Dermis microvascular lymphatic vessel endothelial cell (primary cell): ENCODE measurements around the gene TTLL6. TPM values are rescaled to one million over a fixed set of nuclear protein-coding genes. Genes with fewer than 3 reads are reported as not detected.
"Not testable (repeated sequence)": the region's sequence is repeated elsewhere in the genome, so short reads cannot be mapped to it uniquely, and the experiment has no call there.

Experiments
- DNase-seq, 2 donors: peaks; one replicate each; pipeline versions ENCODE4 v3.0.0 to v3.0.0-alpha.2; 2010; ENCODE audit warnings: low read depth in 2 of 2
- total RNA-seq: library from RNA; depleted of rRNA; stranded (reverse); fragments of >200 nt; gene quantifications from 2 replicates; pipeline ENCODE4 v1.2.1, GENCODE V29; 2014

Gene TTLL6
- total RNA-seq, 1 donor from 2014 or later: under 0.01 TPM

DNA sequence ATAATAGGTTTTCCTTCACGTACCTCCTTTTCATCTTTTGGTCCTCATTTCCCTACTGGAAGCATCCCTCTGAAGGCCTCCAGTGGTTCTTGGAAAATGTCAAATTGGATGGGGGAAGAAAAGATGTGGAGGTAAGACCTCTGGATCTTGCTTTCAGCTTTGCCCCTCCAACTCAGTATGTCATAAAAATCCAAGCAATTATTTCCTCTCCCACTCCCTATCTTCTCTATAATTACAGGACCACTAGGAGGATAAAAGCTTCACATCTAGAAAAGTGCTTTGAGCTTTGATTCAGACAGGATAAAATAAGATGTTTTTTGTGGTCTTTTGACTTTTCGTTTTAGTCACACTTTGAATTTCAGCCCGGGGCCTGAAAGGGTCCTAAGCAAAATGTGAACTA lies 1.7 kb downstream of the TTLL6 start:
- DNase-seq: no peak

DNA sequence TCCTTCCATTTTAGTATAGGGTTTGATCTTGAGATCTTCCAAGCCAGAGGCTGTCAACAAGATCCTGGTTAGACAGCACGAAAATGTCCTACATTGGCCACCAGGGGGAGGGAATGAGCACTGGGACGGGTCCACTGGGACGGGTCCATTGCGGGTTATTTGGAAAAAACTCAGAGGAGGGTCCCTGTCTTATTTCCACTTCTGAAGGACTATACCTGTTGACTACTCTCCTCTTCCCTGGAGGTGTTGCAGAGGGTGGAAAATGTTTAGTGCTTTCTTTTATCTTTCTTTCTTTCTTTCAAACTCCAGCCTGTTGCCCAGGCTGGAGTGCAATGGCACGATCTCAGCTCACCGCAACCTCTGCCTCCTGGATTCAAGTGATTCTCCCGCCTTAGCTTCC lies 2.5 kb downstream of the TTLL6 start:
- DNase-seq: peak; percentile 21 to 54

DNA sequence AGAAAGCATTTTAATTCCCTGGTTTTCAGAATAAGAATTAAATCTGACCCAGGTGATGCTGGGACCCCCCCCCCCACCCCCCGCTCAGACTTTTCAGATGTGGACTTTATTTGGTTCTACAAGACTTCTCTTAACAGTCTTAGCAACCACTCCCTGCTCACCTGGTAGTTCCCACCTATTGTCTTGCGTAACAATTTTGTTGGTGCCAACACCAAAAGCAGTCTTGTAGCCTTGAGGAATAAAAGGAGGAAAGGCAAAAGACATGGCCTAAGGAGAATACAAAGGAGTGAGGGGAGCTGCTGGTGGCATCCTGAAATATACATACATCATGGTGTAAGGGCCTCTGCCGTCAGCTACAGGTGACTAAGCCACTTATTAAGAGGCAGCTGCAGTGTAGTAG lies 5.0 kb downstream of the TTLL6 start:
- no peak for DNase-seq

DNA sequence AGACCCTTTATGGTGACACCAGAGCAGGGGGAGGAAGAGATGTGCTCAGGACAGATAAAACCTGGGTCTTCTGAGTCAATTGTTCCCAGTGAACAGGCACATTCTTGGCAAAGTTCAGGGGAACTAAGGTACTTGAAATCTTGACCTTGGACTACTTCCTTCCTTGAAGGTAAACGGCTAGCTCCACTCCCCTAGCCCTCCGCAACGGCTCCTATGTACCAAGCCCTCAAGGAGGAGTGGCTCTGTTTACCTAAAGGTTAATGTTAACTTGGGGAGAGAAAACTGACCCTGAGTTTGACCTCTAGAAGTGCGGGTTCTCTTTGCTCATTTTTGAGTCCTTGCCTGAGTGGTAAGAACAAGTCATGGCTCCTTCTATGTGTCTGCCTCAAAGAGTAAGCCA lies 7.8 kb downstream of the TTLL6 start:
- no peak for DNase-seq

DNA sequence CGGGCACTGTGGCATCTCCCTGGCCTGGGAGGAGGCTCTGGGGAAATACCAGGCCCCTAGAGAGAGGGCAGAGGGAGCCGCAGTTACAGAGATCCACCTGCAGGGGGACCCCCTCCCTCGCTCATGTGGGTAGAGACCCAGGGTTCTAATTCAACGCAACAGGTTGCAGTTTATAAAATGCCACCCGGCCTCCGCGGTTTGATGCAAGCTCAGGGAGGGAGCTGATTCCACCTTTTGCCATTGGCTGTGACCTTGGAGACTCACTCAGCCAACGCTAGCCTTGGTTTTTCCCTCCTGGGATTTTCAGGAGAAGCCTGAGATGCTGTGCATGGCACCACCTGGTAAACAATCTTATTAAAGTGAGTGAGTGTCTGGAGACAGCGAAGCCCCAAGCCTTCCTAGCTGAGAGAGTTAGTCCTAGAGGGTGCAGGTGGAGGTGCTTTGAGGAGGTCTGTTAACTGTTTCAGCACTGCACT lies 12.1 kb downstream of the TTLL6 start:
- peak in 1 of 2 donors; percentile 48 for DNase-seq

DNA sequence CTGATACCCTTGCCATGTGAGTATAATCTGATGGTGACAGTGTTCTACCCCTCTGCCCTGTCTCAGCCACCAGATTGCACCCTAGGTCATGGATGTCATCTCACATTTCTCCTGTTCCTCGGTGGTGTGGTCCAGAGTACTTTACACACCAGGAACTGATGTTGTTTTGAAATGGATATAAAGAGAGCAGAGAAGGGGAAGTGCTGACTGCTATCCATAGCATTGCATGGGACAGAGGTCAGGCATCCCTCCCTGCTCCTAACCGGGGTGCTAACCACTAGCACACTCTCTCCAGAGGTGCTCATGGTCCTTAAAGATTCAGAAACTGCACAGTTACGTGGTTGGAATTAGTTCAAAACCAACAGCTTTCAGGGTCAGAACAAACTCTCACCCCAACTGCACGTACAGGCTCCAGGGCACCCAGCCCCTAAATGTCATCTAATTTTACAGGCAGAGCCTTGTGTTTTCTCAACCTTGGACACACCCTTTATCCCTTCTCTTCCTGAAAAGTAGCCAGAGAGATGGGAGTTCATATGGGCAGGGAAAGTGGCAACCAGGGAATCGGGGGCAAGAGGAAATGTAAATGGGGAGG lies 16.3 kb downstream of the TTLL6 start:
- DNase-seq: no peak

DNA sequence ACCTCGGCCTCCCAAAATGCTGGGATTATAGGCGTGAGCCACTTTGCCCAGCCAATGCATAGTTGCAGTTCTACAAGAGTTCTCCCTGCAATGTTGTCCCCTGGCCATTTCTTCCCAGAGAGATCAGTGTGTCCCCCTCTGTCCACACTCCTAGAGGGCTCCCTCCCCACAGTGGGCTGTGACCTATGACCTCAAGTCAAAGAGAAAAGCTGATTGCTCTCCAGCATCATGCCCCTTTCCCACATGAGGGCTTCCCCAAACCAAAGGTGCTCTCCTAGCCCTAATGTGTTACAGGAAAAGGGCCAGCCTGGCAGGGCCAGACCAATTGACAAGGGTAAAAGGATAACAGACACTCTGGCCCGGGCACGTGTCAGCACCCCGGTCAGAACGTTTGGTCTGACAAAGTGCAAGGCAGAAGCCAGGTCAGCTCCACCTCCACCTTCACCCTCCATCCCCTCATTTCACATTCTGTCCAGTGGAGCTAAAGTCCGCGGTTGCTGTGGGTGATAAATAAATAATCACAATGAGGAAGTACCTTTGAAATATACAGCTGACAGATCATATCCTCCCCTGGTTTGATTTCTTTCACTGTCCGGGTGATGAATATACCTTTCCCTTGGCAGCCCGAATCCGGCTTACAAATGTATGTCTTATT lies 17.8 kb downstream of the TTLL6 start:
- DNase-seq: no peak

DNA sequence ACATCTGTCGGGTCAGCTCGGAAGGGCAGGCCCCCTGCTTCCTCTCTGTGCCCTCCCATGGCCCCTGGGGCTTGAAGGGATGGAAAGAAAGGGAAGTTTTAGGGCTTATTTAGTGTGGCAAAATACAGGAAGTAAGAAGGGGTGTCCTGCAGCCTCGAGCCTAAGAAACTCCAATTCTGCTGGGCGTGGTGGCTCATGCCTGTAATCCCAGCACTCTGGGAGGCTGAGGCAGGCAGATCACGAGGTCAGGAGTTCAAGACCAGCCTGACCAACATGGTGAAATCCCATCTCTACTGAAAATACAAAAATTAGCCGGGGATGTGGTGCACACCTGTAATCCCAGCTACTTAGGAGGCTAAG lies 20.9 kb downstream of the TTLL6 start:
- DNase-seq: not testable (repeated sequence)

DNA sequence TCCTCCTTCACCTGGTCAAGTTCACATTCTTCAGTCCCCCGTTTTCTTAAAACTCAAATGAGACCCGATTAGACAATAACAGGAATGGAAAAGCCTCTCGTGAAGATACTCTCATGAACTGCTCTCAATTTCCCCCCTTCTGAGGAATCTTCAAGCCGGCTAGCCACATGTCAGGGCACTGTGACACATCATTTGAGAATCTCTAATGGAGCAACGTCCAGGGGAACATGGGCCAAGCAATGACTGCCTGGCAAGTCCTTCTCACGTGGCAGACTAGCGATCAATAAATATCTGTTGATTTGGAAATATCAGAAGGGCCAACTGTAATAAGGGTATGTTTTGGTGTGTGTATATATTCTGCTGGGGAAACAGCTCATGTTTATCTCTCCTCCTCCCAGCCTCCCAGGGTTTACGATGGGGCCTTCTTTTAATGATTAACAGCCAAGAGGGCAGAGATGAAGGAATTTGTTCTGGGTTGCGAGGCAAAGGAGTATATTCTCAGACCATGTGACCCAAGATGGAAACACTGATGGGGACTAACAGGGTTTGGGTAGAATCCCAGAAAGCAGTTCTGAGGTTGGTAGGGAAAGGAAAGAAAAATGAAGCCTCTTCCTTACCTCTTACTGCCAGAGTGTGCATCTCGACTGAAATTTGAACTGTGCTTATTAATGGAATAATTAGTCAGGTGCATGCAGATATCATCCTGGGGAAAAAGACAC lies 21.4 kb downstream of the TTLL6 start:
- DNase-seq: no peak

DNA sequence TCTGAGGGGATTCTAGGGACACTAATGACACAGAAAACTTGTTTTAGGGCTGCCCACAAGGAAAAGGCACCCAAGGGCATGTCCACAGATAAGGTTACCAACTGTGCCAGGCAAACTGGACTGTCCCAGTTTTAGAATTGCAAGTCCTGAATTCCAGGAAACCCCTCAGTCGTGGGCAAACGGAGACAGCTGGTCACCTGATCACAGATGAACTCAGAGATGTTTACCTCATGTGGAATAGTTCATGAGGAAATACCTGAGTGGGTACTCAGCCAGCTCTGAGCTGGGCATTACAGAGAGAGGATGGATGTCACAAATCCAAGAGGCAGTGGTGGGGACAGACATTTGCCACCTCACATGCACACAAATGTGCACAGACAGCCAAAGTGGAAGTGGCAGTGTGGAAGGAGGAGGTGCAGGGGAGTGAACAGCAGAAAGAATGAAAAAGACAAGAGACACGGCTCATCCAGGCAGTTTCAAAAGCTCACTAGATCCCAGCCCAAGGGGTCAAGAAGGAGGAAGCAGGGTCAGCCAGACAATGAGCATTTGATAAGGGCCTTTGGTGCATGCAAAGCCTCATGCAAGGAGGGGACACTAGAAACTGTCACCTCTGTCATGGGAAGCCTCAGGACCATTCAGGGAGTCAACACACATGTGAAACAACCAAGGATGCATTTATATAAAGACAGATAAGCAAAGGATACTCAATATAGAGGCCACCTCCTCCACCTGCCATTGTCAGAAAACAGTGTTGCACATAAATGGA lies 24.8 kb downstream of the TTLL6 start:
- no peak for DNase-seq

DNA sequence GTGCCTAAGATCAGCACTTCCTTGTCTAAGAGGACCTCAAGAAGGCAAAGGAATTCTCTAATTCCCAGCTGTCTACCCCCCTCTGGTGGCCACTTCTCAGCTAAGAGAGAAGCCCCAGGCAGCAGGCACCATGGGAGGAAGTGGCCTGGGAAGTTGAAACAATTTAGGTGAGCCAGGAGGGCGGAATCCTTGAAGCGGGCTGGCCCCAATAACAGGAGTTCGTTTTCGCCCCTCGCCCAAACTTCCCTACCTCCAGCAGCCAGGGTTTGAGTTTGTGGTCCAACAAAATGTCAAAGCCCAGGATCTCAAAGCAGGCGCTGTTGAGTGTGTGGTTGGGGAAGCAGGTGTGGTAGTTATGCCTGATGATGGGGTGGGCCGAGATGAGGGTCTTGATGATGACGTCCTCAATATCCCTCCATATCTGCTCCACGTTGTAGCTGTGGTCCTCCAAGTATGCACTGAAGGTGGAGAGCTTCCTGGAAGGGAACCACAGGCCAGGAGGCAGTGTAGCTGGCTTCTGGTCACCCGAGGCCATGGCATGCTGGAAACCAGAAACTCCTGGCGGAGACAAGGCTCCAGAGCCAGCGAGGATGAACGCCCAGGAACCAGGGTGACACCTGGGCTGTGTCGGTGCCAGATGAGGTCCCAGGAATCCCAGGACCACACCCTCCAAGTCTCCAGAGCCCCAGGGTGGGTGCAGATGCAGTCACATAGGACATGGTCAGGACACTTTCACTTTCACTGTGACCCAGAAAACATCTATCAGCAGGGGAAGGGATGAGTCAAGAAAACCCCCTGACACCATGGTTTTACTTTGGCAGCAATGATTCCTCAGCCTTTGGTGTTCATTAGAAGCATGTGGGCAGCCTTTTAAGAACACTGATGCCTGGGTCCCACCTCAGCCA lies 25.6 kb downstream of the TTLL6 start:
- peak; percentile 30 to 74 for DNase-seq

DNA sequence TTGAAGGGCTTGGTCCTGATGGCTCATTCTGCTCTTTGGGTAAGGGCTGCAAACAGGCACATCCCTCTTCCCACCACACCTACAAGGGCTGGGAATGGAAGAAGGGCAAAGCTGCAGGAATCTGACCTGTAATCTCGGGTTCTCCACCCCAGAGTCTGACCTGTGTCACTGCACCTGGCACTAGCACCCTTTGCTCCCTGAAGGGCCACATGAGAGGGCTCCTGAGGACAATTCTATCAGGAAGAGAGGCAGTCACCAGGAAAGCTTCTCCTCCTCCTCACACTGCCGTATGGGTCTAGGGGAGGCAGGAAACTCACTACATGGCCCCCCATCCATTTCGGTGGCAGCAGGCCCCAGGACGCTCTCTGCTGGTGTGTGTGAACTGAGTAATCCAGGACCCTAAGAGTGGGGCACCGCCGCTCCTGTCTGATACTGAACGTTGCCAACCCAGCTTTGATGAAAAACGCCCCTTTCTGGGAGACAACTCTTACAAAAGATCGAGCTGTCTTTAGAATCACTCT lies 26.4 kb downstream of the TTLL6 start:
- DNase-seq: no peak

DNA sequence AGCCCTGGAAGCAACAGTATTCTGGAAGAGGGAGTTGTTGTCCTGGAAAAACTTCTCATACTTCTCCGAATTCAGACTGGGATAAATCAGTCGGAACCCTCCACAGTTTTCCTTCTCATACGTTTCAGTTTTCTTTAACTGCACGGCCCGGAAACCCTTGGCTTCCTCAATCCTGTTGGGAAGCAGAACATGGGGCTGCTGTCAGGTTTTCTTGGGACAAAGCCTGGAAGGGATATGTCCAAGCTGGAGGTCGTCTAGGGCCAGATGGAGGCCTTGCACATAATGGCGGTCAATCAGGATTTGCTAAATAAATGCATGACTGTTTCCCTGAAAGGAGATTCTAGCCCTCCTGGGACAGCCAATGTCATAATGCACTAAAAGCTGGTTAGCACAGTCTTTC lies 29.2 kb downstream of the TTLL6 start:
- no peak for DNase-seq

DNA sequence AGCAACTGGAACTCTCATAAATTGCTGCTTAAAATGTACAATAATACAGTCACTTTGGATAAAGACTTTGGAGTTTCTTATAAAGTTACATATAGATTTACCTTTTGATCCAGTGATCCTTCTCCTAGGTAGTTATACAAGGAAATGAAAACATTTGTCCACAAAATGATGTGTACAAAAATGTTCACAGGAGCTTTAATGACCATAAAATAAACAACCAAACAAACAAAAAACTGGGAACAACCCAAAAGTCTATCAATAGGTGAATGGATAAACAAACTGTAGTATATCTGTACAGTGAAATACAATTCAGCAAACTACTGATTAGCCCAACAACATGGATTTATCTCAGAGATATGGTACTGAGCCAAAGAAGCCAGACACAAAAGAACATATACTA lies 37.6 kb downstream of the TTLL6 start:
- DNase-seq: no peak

DNA sequence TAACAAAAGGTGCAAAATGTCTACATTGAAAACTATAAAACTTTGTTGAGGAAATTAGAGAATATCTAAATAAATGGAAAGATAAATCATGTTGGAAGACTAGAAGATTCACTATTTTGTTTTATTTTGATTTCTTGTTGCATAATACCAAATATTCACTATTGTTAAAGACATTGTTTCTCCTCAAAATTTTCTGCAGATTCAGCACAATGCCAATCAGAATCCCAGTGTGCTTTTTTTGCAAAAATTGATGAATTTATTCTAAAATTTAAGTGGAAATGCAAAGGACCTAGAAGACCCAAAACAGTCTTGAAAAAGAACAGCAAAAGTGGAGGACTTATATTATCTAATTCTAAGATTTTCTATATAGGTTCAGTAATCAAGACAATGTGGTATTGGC lies 40.4 kb downstream of the TTLL6 start:
- no peak for DNase-seq

DNA sequence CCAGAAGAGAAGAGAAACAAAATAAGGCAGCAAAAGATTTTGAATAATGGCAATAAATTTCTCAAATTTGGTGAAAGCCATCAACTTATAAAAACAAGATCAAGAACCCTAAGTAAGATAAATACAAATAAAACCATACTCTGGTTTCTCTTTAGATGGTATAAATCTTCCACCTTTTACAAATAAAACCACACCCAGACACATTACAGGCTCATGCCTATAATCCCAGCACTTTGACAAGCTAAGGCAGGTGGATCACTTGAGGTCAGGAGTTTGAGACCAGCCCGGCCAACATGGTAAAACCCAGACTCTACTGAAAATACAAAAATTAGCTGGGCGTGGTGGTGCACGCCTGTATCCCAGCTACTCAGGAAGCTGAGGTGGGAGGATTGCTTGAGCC lies 43.8 kb downstream of the TTLL6 start:
- no peak for DNase-seq

DNA sequence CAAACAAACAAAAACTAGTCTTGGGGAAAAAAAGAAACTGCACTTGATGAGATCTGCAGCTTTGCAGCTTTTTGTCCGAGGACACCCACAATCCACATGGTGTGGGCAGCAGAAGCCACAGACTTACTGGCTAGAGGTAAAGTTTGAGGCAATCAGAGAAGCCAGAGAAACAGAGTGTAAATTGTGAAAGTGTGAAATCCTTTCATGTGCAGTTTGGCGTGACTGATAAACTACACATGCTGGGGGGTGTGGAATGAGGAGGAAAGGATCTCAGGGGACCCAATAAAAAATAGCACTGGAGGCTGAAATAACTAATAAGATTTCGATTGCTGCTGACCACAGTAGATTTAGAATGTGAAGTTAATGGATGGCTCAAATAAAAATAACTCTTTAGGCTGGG lies 46.1 kb downstream of the TTLL6 start:
- DNase-seq: no peak

DNA sequence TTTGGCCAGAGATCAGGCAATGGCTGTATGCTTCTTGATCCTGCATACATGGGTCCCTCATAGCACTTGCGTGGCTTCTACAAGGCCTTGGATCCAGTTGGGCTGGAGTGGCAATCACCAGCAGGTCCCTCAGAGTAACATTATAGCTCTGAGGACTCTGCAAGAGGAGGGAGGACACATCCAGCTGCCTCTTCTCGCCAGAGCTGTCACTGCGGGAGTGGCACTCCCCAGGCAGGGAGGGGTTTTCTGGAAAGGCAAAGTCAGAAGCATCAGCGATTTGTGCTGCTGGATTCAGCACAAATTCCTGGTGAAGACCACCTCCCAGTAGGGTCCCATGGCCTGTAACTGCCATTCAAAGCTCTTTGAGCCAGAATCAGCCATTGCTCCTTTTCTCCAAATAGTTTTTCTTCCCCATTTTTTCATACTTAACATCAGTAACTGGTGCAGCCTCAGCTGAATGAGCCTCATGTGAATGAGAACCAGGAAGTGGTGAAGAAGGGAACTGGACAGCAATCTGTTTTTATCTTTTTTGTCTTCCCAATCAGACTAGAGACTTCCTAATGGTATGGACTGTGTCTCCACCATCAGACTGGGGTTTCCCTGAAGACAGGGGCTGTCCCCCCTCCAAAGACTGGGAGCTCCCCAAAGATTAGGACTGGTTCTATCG lies 47.9 kb downstream of the TTLL6 start:
- DNase-seq: no peak

DNA sequence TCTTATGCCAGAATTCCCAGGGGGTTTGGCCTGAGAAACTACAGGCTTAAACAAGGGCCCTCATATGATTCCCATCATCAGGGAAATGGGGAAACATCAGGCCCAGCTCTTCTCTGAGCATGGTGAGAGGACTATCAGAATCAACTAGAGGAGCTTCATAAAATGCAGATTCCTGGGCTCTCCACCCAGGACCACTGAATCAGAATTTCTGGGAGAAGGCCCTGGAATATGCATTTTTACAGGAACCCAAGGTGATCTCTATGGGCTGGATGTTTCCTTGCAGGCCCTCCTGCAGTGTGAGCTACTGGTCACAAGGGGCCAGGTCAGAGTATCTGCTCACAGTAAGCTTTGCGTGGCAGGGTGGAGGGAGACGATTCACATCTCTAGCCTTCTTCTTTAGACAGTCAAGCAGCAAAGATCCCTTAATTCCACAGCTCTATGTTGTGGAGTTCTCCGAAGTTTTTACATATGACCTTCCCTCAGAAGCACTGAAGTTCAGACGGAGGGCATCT lies 49.7 kb downstream of the TTLL6 start:
- no peak for DNase-seq

DNA sequence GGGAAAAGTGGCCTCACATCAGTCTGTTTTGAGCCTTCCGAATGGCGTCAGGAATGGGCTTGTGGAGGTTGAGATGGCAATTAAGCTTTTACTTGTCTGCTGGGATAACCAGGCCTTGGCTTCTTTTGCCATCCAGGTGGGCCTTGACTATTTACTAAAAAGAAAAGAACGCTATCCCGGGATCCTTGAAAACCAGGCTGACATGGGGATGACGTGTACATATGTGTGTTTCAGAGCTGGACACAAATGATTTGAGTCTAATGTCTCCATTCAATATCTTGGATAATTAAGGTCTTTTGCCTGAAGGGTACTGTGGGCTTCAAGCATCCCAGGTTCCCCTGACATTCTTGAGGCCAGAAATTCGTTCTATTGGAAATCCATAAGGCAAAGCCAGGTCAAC lies 55.9 kb downstream of the TTLL6 start:
- no peak for DNase-seq
